ENCODE data around the gene CENPP.

The CENPP gene

GRCh38 chr9:92496396-92497176 is 170.8 kb downstream of the CENPP start:
- Mint-ChIP-seq H3K27ac (no peak overlapping the region), H3K27me3 (no peaks in the 10 kb centered on the region), H3K4me3 (no peak overlapping the region), H3K4me1 (no peaks in the 10 kb centered on the region), H3K9me3 (no peaks in the 10 kb centered on the region), H3K36me3 (peaks cover 0 to 2% of the 10 kb centered on the region in 2 donors)
- no peak for ATAC-seq (replicated peaks)
- no peak for DNase-seq

GRCh38 chr9:92499701-92500100 is 173.9 kb downstream of the CENPP start:
- H3K9me3 Mint-ChIP-seq = no peaks in the 10 kb centered on the region
- no peak overlapping the region for H3K27ac Mint-ChIP-seq
- ATAC-seq (replicated peaks) (no peak), DNase-seq (no peak)
- H3K27me3 Mint-ChIP-seq = no peaks in the 10 kb centered on the region
- H3K4me1 Mint-ChIP-seq = peaks cover 0 to 1% of the 10 kb centered on the region in 2 donors
- H3K36me3 Mint-ChIP-seq = peaks cover 0 to 2% of the 10 kb centered on the region in 2 donors
- no peak overlapping the region for H3K4me3 Mint-ChIP-seq

DNA sequence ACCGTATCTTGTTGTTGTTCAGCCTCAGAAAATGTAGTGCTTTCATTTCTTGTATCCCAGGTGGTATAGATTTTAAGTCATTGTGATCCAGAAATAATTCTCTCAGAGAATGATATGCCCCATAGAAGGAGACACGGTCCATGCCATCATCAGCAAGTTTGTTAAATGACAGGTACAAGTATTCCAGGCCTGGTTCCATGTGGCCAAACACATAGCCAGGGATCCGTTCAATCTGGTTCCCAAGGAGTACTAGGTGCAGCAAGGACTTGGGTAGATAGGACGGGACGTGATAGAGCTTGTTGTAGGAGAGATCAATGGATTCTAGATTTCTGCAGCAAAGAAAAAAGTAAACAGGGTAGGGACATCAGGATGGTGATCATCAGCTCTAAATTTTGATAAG is 175.0 kb downstream of the CENPP start:
- H3K27me3 Mint-ChIP-seq = no peaks in the 10 kb centered on the region
- no peak for ATAC-seq (replicated peaks)

DNA sequence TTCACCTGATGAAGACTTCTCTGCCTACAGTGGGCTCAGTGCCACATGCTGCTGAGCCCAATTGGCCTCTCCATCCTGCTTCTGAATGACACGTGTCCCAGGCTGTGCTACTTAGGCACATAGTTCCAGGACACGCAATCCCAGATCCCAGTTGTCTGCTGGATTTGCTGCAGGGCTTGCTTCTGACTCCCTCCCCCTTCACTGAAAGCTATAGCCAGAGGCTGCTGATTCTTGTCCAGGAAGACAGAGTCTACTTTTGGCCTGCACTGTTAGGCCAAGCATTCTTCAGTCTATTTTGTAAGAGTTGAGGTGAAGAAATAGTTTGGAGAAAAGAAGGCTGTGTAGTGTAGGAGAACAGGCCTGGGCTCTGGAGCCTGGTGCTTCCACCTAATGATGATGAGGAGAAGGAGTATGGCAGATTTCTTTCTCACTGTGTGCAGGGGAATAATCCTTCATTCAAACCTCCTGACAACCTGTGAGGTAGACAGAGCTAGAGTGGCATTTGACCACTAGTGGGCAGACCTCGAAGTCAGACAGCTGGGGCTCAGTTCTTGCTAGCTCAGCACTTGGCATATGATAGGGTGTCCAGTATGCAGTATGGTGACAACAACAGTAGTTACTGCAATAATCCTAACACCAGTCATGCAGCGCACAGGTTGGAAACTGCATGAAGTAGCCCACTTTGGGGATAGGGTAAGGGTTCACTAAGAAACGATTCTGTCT is 176.1 kb downstream of the CENPP start:
- Mint-ChIP-seq H3K4me3 (no peak overlapping the region), H3K4me1 (peaks cover 0 to 6% of the 10 kb centered on the region in 2 donors), H3K9me3 (no peaks in the 10 kb centered on the region), H3K36me3 (peaks cover 2 to 4% of the 10 kb centered on the region in 2 donors), H3K27ac (no peak overlapping the region), H3K27me3 (no peaks in the 10 kb centered on the region)
- DNase-seq = no peak
- ATAC-seq (replicated peaks) = peak; percentile 87 to 92

More for the DNA sequence above, 175.0 kb downstream of the CENPP start:
- Mint-ChIP-seq H3K9me3 (no peaks in the 10 kb centered on the region), H3K36me3 (peaks cover 1 to 2% of the 10 kb centered on the region in 2 donors), H3K4me1 (peaks cover 0 to 6% of the 10 kb centered on the region in 2 donors), H3K4me3 (no peak overlapping the region), H3K27ac (no peak overlapping the region)
- DNase-seq = no peak

- H3K9me3 Mint-ChIP-seq = no peaks in the 10 kb centered on the region
- no peaks in the 10 kb centered on the region for H3K27me3 Mint-ChIP-seq
- DNase-seq (no peak), ATAC-seq (replicated peaks) (no peak)
- H3K4me1 Mint-ChIP-seq = peaks cover 1 to 6% of the 10 kb centered on the region in 2 donors
- no peak overlapping the region for H3K4me3 Mint-ChIP-seq
- H3K27ac Mint-ChIP-seq = no peak overlapping the region
- peaks cover 0 to 4% of the 10 kb centered on the region in 2 donors for H3K36me3 Mint-ChIP-seq
Observed at GRCh38 chr9:92503156-92503555, 177.4 kb downstream of the CENPP start.

- H3K27ac Mint-ChIP-seq = peak overlapping the region; percentile 37
- H3K27me3 Mint-ChIP-seq = no peaks in the 10 kb centered on the region
- DNase-seq = no peak
- H3K36me3 Mint-ChIP-seq = peaks cover 0 to 4% of the 10 kb centered on the region in 2 donors
- H3K4me1 Mint-ChIP-seq = peaks cover 1 to 6% of the 10 kb centered on the region in 2 donors
- H3K9me3 Mint-ChIP-seq = no peaks in the 10 kb centered on the region
- H3K4me3 Mint-ChIP-seq = no peak overlapping the region
- no peak for ATAC-seq (replicated peaks)
Observed at GRCh38 chr9:92504881-92505280, 179.1 kb downstream of the CENPP start.

DNA sequence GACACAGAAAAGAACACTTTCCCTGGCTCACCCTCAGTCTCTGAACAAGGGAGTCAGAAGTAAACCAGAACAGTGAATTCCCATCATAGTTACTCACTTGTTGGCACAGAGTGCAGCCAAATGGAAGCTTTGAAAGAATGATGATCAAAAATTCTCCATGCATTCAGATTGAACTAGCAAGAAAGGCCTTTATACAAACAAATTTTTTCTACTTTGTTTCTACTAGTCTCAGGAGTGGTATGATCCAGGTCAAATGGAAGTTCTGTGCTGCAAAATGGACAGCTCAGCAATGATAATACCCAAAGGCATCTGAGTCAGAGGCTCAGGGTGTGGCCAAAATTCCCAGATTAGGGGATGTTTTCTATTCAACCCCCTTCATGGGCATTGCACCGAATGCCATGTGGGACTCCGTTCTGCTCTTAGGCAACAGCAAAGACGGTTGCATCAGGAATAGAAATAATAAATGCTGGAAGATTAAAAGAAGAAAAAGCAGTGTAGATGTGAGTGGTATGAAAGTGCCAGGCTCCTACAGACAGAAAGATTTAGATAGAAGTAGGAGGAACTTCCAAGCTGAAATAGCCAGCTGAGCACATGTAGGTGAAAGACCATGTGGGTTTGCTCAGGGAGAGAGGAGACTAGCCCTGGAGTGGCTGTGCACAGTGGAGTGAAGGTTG is 180.6 kb downstream of the CENPP start:
- Mint-ChIP-seq H3K27ac (no peak overlapping the region), H3K4me3 (no peak overlapping the region), H3K4me1 (peaks cover 3 to 17% of the 10 kb centered on the region in 2 donors), H3K36me3 (peaks cover under 1 to 5% of the 10 kb centered on the region in 2 donors), H3K27me3 (no peaks in the 10 kb centered on the region), H3K9me3 (no peaks in the 10 kb centered on the region)
- DNase-seq (no peak), ATAC-seq (replicated peaks) (no peak)

DNA sequence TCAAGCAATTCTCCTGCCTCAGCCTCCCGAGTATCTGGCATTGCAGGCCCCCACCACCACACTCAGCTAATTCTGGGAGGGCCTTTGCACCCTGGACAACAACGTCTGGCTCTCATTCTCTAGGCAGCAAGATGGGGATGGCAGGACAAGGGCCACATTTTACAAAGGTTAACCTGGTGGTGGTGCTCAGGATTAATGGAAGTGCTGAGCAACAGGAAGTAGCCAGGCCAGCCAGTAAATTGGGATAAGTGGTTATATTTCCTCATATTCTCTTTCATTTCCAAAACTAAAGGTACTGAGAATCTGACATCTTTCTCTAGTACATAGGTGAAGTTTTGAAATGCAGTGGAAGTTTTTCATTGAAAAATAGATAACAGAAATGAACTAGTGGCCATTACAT is 181.3 kb downstream of the CENPP start:
- Mint-ChIP-seq H3K27ac (no peak overlapping the region), H3K27me3 (no peaks in the 10 kb centered on the region), H3K4me1 (peaks cover 5 to 24% of the 10 kb centered on the region in 2 donors), H3K4me3 (no peak overlapping the region), H3K9me3 (no peaks in the 10 kb centered on the region), H3K36me3 (peaks cover 1 to 7% of the 10 kb centered on the region in 2 donors)
- DNase-seq = no peak
- no peak for ATAC-seq (replicated peaks)

GRCh38 chr9:92507496-92507895 is 181.7 kb downstream of the CENPP start:
- no peak for ATAC-seq (replicated peaks)
- DNase-seq = no peak
- Mint-ChIP-seq H3K36me3 (peaks cover 1 to 7% of the 10 kb centered on the region in 2 donors), H3K27me3 (no peaks in the 10 kb centered on the region), H3K4me3 (no peak overlapping the region), H3K27ac (no peak overlapping the region), H3K4me1 (peaks cover 5 to 29% of the 10 kb centered on the region in 2 donors), H3K9me3 (no peaks in the 10 kb centered on the region)

DNA sequence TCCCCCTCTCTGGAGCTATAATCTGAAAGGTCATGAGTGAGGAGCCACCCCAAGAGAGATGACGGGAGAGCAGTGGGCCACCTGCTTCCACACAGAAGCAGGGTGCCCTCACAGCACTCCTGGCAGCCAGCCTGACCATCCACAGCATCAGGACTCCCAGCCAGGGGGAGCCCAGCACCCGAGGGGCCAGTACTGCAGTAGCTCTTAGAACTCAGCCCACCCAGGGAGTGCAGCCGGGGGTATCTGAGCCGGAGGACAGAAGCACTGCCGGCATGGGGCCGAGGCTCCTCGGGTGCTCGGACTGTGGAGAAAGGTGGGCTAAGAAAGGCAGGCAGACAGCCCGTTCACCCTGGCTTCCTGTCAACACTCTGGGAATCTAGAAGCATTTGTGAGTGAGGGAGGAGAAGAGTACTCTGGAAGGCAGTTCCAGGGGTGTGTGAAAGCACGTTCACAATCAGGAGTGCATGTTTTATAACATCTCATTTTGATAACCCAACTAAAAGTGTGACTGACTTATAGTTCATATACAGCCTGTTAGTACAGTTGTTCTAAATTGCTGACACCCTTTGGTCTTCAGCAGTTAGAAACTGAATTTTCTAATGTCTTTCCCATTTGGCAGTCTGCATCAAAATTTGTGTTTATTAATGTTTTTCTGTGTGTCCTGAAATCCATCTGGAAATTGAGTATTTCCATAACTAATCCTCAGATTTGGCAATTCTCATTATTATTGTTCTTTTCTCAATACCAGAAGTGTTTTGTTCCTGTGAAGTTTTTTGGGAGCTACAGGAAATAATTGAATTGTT is 182.5 kb downstream of the CENPP start:
- Mint-ChIP-seq H3K9me3 (no peaks in the 10 kb centered on the region), H3K4me1 (peaks cover 8 to 36% of the 10 kb centered on the region in 2 donors), H3K4me3 (no peak overlapping the region), H3K36me3 (peaks cover 1 to 7% of the 10 kb centered on the region in 2 donors), H3K27ac (no peak overlapping the region), H3K27me3 (no peaks in the 10 kb centered on the region)
- DNase-seq (no peak), ATAC-seq (replicated peaks) (no peak)

GRCh38 chr9:92509050-92509449 is 183.3 kb downstream of the CENPP start:
- Mint-ChIP-seq H3K4me3 (no peak overlapping the region), H3K9me3 (no peaks in the 10 kb centered on the region), H3K36me3 (peaks cover 1 to 7% of the 10 kb centered on the region in 2 donors), H3K27me3 (no peaks in the 10 kb centered on the region), H3K4me1 (peaks cover 8 to 41% of the 10 kb centered on the region in 2 donors), H3K27ac (no peak overlapping the region)
- no peak for DNase-seq
- no peak for ATAC-seq (replicated peaks)

GRCh38 chr9:92510747-92511146 is 185.0 kb downstream of the CENPP start:
- no peaks in the 10 kb centered on the region for H3K27me3 Mint-ChIP-seq
- DNase-seq (no peak), ATAC-seq (replicated peaks) (peak; percentile 69 to 82)
- H3K4me1 Mint-ChIP-seq = peaks cover 8 to 35% of the 10 kb centered on the region in 2 donors
- H3K36me3 Mint-ChIP-seq = peaks cover 1 to 6% of the 10 kb centered on the region in 2 donors
- no peak overlapping the region for H3K4me3 Mint-ChIP-seq
- H3K27ac Mint-ChIP-seq = no peak overlapping the region
- no peaks in the 10 kb centered on the region for H3K9me3 Mint-ChIP-seq

GRCh38 chr9:92512622-92513021 is 186.9 kb downstream of the CENPP start:
- ATAC-seq (replicated peaks) (peak; percentile 74 to 82), DNase-seq (no peak)
- H3K4me3 Mint-ChIP-seq = peak overlapping the region in 1 of 2 donors; percentile 9
- no peak overlapping the region for H3K27ac Mint-ChIP-seq
- H3K36me3 Mint-ChIP-seq = peaks cover 1 to 4% of the 10 kb centered on the region in 2 donors
- H3K27me3 Mint-ChIP-seq = no peaks in the 10 kb centered on the region
- H3K4me1 Mint-ChIP-seq = peaks cover 8 to 35% of the 10 kb centered on the region in 2 donors
- H3K9me3 Mint-ChIP-seq = no peaks in the 10 kb centered on the region

GRCh38 chr9:92513349-92513748 is 187.6 kb downstream of the CENPP start:
- Mint-ChIP-seq H3K9me3 (no peaks in the 10 kb centered on the region), H3K4me3 (no peak overlapping the region), H3K4me1 (peaks cover 7 to 35% of the 10 kb centered on the region in 2 donors), H3K27me3 (no peaks in the 10 kb centered on the region), H3K27ac (no peak overlapping the region), H3K36me3 (peaks cover 1 to 4% of the 10 kb centered on the region in 2 donors)
- ATAC-seq (replicated peaks) (no peak), DNase-seq (no peak)
